ENCODE results near the gene ARMC9. TPM values are rescaled to one million over a fixed set of nuclear protein-coding genes. Genes with fewer than 3 reads are reported as not detected.

The ARMC9 gene
- total RNA-seq, 1 experiment from 2014 or later = 14.9 TPM

DNA sequence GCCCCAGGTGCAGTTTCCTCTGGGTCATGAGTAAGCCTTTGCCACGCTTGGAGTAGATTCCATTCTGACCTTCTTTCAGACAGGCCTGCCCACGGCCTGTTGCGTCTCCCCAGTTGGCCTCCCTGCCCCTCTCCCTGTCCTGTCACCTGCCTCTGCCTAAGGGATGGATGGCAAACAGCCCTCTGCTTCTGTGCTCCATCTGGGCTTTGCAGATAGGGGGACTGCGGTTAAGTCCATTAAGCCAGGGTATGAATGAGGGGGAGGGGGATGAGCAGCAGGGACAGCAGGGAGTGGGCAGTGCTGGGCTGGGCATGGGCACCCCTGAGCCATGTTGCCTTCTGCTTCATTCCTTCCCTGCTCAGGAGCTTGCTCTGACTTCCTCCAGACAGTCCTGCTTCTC, 159.5 kb downstream of the ARMC9 start:
- TF ChIP-seq, protein P1, sequence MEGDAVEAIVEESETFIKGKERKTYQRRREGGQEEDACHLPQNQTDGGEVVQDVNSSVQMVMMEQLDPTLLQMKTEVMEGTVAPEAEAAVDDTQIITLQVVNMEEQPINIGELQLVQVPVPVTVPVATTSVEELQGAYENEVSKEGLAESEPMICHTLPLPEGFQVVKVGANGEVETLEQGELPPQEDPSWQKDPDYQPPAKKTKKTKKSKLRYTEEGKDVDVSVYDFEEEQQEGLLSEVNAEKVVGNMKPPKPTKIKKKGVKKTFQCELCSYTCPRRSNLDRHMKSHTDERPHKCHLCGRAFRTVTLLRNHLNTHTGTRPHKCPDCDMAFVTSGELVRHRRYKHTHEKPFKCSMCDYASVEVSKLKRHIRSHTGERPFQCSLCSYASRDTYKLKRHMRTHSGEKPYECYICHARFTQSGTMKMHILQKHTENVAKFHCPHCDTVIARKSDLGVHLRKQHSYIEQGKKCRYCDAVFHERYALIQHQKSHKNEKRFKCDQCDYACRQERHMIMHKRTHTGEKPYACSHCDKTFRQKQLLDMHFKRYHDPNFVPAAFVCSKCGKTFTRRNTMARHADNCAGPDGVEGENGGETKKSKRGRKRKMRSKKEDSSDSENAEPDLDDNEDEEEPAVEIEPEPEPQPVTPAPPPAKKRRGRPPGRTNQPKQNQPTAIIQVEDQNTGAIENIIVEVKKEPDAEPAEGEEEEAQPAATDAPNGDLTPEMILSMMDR (conservative IDR thresholded peaks at IDR 0.05; ENCODE audit: low read depth, low read length) = no peak
- TF ChIP-seq EZH2 (IDR thresholded peaks at IDR 0.05; ENCODE audit: borderline replicate concordance, low read depth, low read length, poor library complexity, severe bottlenecking) = no peak
- no peaks in the 10 kb centered on the region for H3K27me3 ChIP-seq (replicated peaks; ENCODE audit: insufficient read depth, low read depth, low read length, poor library complexity)
- H3K36me3 ChIP-seq (ENCODE audit: insufficient read depth, low read length, poor library complexity, severe bottlenecking) = no peaks in the 10 kb centered on the region
- POLR2A ChIA-PET (ENCODE audit: low non-redundant PET) = no interaction called here
- no peak for DNase-seq (ENCODE audit: low spot score)
- H3K27ac ChIP-seq (ENCODE audit: low read depth, low read length, poor library complexity, severe bottlenecking) = no peak overlapping the region
- H3K9me3 ChIP-seq (ENCODE audit: low read depth, low read length, poor library complexity, severe bottlenecking) = no peaks in the 10 kb centered on the region
- no peak overlapping the region for H3K4me3 ChIP-seq (ENCODE audit: low read depth, low read length, poor library complexity, severe bottlenecking)
- no peaks in the 10 kb centered on the region for H3K4me1 ChIP-seq (ENCODE audit: insufficient read depth, low read length, poor library complexity, severe bottlenecking)
- no TSS peak for BruUV-seq (replicated peaks)
- CTCF ChIA-PET = no interaction called here
- intact Hi-C loops (cut with micrococcal nuclease; ENCODE audit: unreplicated experiment) = no loop called here

DNA sequence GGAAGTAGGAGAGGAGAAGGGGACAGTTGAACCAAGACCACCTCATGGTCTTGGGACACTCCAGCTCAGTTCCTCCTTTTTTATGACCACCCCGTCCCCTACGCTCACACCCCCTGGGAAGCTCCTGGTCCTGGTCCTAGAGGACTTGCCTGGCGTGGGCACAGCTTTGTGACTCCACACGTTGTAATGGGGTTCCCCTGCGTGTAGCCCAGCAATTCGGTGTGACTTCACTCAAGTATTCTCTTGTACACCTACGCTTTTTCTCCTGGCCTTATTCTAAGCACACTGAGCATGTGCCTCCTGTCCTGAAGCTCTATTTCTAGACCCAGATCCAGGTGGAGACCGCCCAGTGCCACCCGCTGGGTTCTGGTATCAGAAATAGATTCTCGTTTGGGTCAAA, 161.0 kb downstream of the ARMC9 start:
- no TSS peak for BruUV-seq (replicated peaks)
- ChIA-PET POLR2A (ENCODE audit: low non-redundant PET) (no interaction called here), CTCF (no interaction called here)
- no peak for DNase-seq (ENCODE audit: low spot score)
- Histone ChIP-seq H3K27me3 (replicated peaks; ENCODE audit: insufficient read depth, low read depth, low read length, poor library complexity) (no peaks in the 10 kb centered on the region), H3K9me3 (ENCODE audit: low read depth, low read length, poor library complexity, severe bottlenecking) (no peaks in the 10 kb centered on the region), H3K36me3 (ENCODE audit: insufficient read depth, low read length, poor library complexity, severe bottlenecking) (no peaks in the 10 kb centered on the region), H3K4me1 (ENCODE audit: insufficient read depth, low read length, poor library complexity, severe bottlenecking) (no peaks in the 10 kb centered on the region), H3K4me3 (ENCODE audit: low read depth, low read length, poor library complexity, severe bottlenecking) (no peak overlapping the region), H3K27ac (ENCODE audit: low read depth, low read length, poor library complexity, severe bottlenecking) (no peak overlapping the region)
- intact Hi-C loops (cut with micrococcal nuclease; ENCODE audit: unreplicated experiment) = no loop called here
- TF ChIP-seq, protein P1 (conservative IDR thresholded peaks at IDR 0.05; ENCODE audit: low read depth, low read length) = no peak
- no peak for TF ChIP-seq EZH2 (IDR thresholded peaks at IDR 0.05; ENCODE audit: borderline replicate concordance, low read depth, low read length, poor library complexity, severe bottlenecking)

DNA sequence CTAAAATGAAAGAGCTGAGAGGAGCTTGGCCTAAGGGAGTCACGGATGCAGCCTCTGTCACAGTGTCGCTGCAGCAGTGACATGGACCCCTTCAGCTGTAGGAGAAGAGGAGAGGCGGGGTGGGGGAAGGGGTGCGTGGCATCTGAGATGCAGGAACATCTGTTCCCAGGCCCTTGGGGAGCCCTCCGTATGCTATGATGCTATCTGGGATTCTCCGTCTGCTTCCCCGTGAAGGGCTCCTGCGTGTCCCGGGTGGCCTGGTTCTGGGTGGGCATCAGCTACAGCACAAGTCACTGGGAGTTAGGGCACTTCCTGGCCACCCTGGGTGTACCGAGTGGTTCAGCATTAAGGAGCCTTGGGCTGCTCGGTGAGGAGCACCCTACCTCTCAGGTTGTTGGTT, 161.5 kb downstream of the ARMC9 start:
- TF ChIP-seq, protein P1 (conservative IDR thresholded peaks at IDR 0.05; ENCODE audit: low read depth, low read length) = no peak
- no peak for TF ChIP-seq EZH2 (IDR thresholded peaks at IDR 0.05; ENCODE audit: borderline replicate concordance, low read depth, low read length, poor library complexity, severe bottlenecking)
- CTCF ChIA-PET = no interaction called here
- intact Hi-C loops (cut with micrococcal nuclease; ENCODE audit: unreplicated experiment) = no loop called here
- H3K4me3 ChIP-seq (ENCODE audit: low read depth, low read length, poor library complexity, severe bottlenecking) = no peak overlapping the region
- POLR2A ChIA-PET (ENCODE audit: low non-redundant PET) = no interaction called here
- no peak overlapping the region for H3K27ac ChIP-seq (ENCODE audit: low read depth, low read length, poor library complexity, severe bottlenecking)
- H3K36me3 ChIP-seq (ENCODE audit: insufficient read depth, low read length, poor library complexity, severe bottlenecking) = no peaks in the 10 kb centered on the region
- H3K9me3 ChIP-seq (ENCODE audit: low read depth, low read length, poor library complexity, severe bottlenecking) = no peaks in the 10 kb centered on the region
- no peak for DNase-seq (ENCODE audit: low spot score)
- H3K27me3 ChIP-seq (replicated peaks; ENCODE audit: insufficient read depth, low read depth, low read length, poor library complexity) = no peaks in the 10 kb centered on the region
- H3K4me1 ChIP-seq (ENCODE audit: insufficient read depth, low read length, poor library complexity, severe bottlenecking) = no peaks in the 10 kb centered on the region
- BruUV-seq (replicated peaks) = no TSS peak
